HG02642 (cell line): ENCODE results near the gene CCL27.

Experiments used
- ATAC-seq: cut with Tn5 transposase; IDR thresholded peaks from one replicate; pipeline ENCODE4 v1.9.1; 2021; ENCODE audit warnings: mild to moderate bottlenecking; ENCODE audit not compliant: unreplicated experiment, poor library complexity

Gene CCL27

GRCh38 chr9:34629491-34629808 lies 33.0 kb downstream of the CCL27 start:
- no peak for ATAC-seq

GRCh38 chr9:34628656-34629490 lies 33.6 kb downstream of the CCL27 start, which contains the start of gene ARID3C:
Gene ARID3C, minus strand, starts transcription at chr9:34629066. Its CDS starts 1,052 bp downstream, at chr9:34628014.
- no peak for ATAC-seq

GRCh38 chr9:34627716-34628655 lies 34.5 kb downstream of the CCL27 start:
- ATAC-seq: no peak

- no peak for ATAC-seq
These were observed 37.3 kb downstream of the CCL27 start for GRCh38 chr9:34625186-34625486.

- ATAC-seq: no peak
These were observed 37.8 kb downstream of the CCL27 start for GRCh38 chr9:34624475-34625185.

DNA sequence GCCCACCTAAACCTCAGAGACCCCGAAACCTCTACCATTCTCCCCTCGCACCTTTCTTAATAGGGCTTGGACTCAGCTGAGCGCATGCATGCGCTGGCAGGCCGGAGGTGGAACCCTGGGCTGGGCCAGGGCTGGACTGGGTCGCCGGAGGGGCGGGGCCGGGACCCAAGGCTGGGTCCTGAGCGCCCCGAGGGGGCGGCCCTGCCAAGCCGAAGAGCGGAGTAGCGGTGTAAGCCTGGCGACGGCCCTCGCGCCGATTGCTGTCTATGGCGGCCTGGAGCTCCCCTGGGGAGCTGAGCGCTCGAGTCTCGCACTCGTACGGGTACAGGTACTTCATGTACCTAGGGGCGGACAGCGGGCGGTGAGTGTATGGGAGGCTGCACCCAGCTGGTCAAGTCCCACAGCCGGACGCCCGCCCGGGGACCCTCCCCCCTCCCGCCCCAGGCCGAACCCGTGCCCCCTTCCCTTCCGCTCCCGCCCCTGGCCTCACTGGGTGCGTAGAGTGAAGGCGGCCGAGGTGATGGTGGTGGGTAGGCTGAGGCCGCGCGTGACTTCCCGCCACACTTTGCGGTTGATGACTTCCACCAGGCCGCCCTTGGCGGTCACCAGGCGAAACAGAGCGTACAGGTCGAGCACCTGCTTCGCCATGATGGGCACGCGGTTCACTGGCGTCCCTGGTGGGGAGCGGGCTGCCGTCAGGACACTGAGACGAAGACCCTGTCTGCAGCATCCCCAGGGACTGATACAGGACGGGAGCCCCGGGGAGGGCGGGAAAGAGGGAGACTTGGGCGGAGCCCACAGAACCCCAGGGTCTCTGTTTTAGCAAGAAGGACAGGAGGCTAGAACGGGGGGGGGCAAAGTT lies 38.9 kb downstream of the CCL27 start:
- ATAC-seq: no peak

DNA sequence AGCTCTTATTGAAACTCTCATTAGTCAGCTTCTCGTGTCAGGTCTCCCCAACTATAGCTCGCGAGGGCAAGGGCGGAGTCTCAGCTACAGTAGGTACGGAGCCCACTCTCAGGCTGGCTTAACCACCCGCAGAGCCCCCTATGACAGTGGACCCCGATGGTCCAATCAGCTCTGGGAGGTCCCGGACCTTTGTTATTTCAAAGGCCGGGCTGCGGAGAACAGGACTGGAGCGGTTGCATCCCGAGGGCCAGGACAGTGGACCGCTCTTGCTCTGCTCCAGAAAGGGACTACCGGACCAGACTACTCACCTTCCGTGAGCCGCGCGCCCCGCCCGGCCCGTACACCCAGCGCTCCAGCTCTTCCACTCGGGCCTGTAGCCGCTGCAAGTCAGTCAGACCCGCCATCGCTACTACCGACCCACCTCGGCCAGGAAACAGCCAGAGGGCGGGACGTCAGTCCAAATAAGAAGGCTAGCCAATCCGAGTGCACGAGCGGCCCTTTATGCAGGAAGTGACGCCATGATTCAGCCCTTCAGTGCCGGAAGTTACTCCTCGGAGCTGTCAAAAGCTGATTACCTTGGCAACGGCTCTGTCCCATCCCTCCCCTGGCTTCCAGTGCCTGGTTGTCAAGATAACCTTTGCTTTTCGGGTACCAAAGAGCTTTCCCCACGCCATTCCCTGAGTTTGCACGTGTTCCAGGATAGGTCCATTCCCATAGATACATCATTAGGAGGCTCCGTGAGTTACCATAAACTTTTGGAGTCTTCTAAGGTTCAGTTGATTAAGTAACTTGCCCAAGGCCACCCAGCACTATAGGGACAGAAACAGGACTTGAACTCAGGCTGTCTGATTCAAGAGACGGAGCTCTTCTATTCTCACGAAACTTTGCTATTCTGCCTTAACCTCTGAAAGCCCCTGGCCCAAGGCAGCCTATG lies 42.1 kb downstream of the CCL27 start, which contains the start of gene DCTN3:
TSS of gene DCTN3 (minus strand) at position 435 of the 934 bp plus-strand sequence. CDS start at position 404, 31 bp downstream.
- peak; percentile 98 for ATAC-seq

- ATAC-seq: no peak
These were observed 47.3 kb downstream of the CCL27 start for GRCh38 chr9:34615132-34615531.

DNA sequence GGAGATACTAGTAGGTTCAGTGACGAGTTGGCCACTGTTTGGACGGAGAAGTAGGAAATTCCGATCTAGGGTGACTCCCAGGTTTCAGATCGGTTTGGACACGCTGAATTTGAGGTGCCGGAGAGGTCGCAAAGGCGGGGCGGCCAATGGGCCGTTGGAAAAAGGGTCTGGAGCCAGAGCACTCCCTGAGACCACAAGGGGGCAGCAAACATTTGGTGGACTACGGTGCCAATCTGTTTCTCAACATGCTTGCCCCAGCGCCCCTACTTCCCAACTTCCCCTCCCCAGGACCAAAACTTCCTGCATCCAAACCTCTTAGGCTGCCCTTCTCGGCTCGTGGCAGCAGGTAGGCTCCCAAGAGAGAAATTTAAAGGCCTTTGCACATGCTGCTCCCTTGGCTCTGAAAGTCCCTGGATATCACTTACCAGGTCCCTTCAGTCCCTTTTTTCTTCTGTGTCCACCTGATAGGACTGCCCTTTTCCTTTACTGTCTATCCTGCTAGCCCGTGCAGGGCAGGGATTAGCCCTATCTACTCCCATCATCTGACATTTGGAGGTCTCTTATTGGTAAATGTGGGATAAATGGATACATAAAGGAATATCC lies 49.6 kb downstream of the CCL27 start:
- peak; percentile 47 for ATAC-seq
